ENCODE results near the gene GIT1. TPM values are rescaled to one million over a fixed set of nuclear protein-coding genes. Genes with fewer than 3 reads are reported as not detected.

The GIT1 gene
- total and polyA plus RNA-seq, 9 of the 15 experiments (the other 6 are each of a cell fraction or from before 2014, with no cell fraction given): 0.35 to 35.3 (median 17.1) TPM

- TF ChIP-seq ZNF23 (CRISPR knock-in tag; IDR thresholded peaks at IDR 0.05): no peak
Observed at GRCh38 chr17:29581583-29582253, 7.7 kb downstream of the GIT1 start (continued).

GRCh38 chr17:29579866-29580771, 9.3 kb downstream of the GIT1 start:
- H3K9ac ChIP-seq (ENCODE audit: insufficient read depth in 1 of 2, low read depth in 2 of 2, low read length in 2 of 2): peak overlapping the region in 1 of 2 experiments; percentile 21; a peak in 1 of 4 replicates
- WGBS (ENCODE audit: insufficient coverage, low coverage, missing lambda C conversion rate): 61% methylated on average over 15 of the region's 15 CpGs
- no peaks in the 10 kb centered on the region for H3K27me3 ChIP-seq (ENCODE audit: control insufficient read depth in 2 of 2, insufficient read depth in 2 of 2, low read length in 2 of 2)
- in situ Hi-C loops (cut with MboI) (no loop called here), intact Hi-C loops (cut with micrococcal nuclease) (loop anchor here (1.0 kb wide), 1 partner anchor 35 kb away; no protein-coding TSS in a partner anchor)
- peaks cover 1% of the 10 kb centered on the region; the same call in 1 of the 3 replicates for H3K79me2 ChIP-seq (ENCODE audit: control insufficient read depth, insufficient read depth, low read length)
- ChIA-PET POLR2A (interaction anchor here (0.6 to 0.9 kb wide), 2 partner anchors 11 to 53 kb away, joined by 3 to 4 read pairs; no protein-coding TSS in a partner anchor), CTCF (ENCODE audit: low intra/inter-chr PET ratio) (interaction anchor here (0.5 to 1.5 kb wide), 7 partner anchors 11 to 514 kb away, joined by 3 to 7 read pairs (median 3); no protein-coding TSS in a partner anchor)
- no peak overlapping the region for H3K4me2 ChIP-seq (ENCODE audit: insufficient read depth, low read length)
- ATAC-seq (peak; percentile 92), FAIRE-seq (peak; percentile 91), DNase-seq (ENCODE audit: extremely low read depth in 1 of 4, low spot score in 3 of 4) (peak; percentile 72 to 80 (median 76))
- H3K9me1 ChIP-seq (ENCODE audit: control insufficient read depth, insufficient read depth, low read length): no peaks in the 10 kb centered on the region
- H3K9me3 ChIP-seq (replicated peaks; ENCODE audit: control insufficient read depth, insufficient read depth, low read depth, low read length): no peaks in the 10 kb centered on the region
- BruUV-seq (replicated peaks): no TSS peak
- H3K27ac ChIP-seq (ENCODE audit: extremely low read depth, low read depth, low read length): no peak overlapping the region
- peaks cover 55% of the 10 kb centered on the region; the same call in 2 of the 3 replicates for H3K36me3 ChIP-seq (ENCODE audit: control insufficient read depth, insufficient read depth, low read length)
- no peaks in the 10 kb centered on the region for H4K20me1 ChIP-seq (replicated peaks; ENCODE audit: control insufficient read depth, insufficient read depth, low read length)
- H2AFZ ChIP-seq (ENCODE audit: low read depth, low read length): no peak overlapping the region
- no peak overlapping the region for H3K4me3 ChIP-seq
- H3K4me1 ChIP-seq (replicated peaks in 1 of 2; ENCODE audit: control insufficient read depth in 2 of 2, insufficient read depth in 2 of 2, low read length in 2 of 2): peaks cover 4 to 50% of the 10 kb centered on the region in 2 experiments; a peak in 3 of 5 replicates
- TF ChIP-seq ZNF384 (IDR thresholded peaks at IDR 0.05; ENCODE audit: low read depth, low read length): no peak
- TF ChIP-seq GATAD2B (IDR thresholded peaks at IDR 0.05; ENCODE audit: borderline replicate concordance): 0 out of 2 replicates have a peak, but pooled peaks have one; percentile 23
- peak; percentile 65 for TF ChIP-seq PBX2 (CRISPR knock-in tag; IDR thresholded peaks at IDR 0.05; ENCODE audit: low read depth)
- peak; percentile 62 for TF ChIP-seq PBX2 (tag; conservative IDR thresholded peaks at IDR 0.05; ENCODE audit: low read depth)
- no peak for TF ChIP-seq ID3 (CRISPR knock-in tag; IDR thresholded peaks at IDR 0.05)
- no peak for TF ChIP-seq ID3 (tag; IDR thresholded peaks at IDR 0.05)
- TF ChIP-seq HINFP (tag; conservative IDR thresholded peaks at IDR 0.05; ENCODE audit: low read depth): no peak
- peak; percentile 35; the same call in 1 of the 2 replicates for TF ChIP-seq RB1 (IDR thresholded peaks at IDR 0.05; ENCODE audit: low read depth)
- TF ChIP-seq ZNF785 (CRISPR knock-in tag; IDR thresholded peaks at IDR 0.05): no peak
- peak; percentile 91 for TF ChIP-seq BHLHE40 (IDR thresholded peaks at IDR 0.05; ENCODE audit: low read length)
- TF ChIP-seq MEIS2 (IDR thresholded peaks at IDR 0.05; ENCODE audit: partially characterized antibody): peak; percentile 57
- TF ChIP-seq TCFL5 (CRISPR knock-in tag; conservative IDR thresholded peaks at IDR 0.05): no peak
- TF ChIP-seq PHF8 (IDR thresholded peaks at IDR 0.05; ENCODE audit: borderline replicate concordance, low read length): no peak

Data from K562 (cell line).